Subcutaneous abdominal adipose tissue (tissue), 5 donors: ENCODE measurements around the gene HPS6.
"Not testable (repeated sequence)": the region's sequence is repeated elsewhere in the genome, so short reads cannot be mapped to it uniquely, and the experiment has no call there.

Experiments
- H3K27ac ChIP-seq: one replicate; pipeline ENCODE4 v1.7.0; 2013; ENCODE audit warnings: low read depth, mild to moderate bottlenecking, inconsistent platforms, low read length, moderate library complexity
- H3K27me3 ChIP-seq, 5 donors: one replicate each; pipeline ENCODE4 v1.7.0; 2013; ENCODE audit warnings: low read length in 5 of 5, inconsistent platforms in 1 of 5; ENCODE audit not compliant: control insufficient read depth in 5 of 5, insufficient read depth in 4 of 5
- H3K36me3 ChIP-seq, 5 donors: one replicate each; pipeline ENCODE4 v1.7.0; 2013; ENCODE audit warnings: low read length in 5 of 5; ENCODE audit not compliant: control insufficient read depth in 5 of 5, insufficient read depth in 5 of 5
- H3K4me1 ChIP-seq, 5 donors: one replicate each; pipeline ENCODE4 v1.7.0; 2013; ENCODE audit warnings: low read length in 5 of 5, mild to moderate bottlenecking in 3 of 5, moderate library complexity in 1 of 5; ENCODE audit not compliant: control insufficient read depth in 5 of 5, insufficient read depth in 5 of 5
- H3K4me3 ChIP-seq, 5 donors: one replicate each; pipeline ENCODE4 v1.7.0; 2013; ENCODE audit warnings: low read length in 5 of 5, low read depth in 1 of 5
- H3K9ac ChIP-seq, 5 donors: one replicate each; pipeline ENCODE4 v1.7.0; 2013; ENCODE audit warnings: low read length in 5 of 5, mild to moderate bottlenecking in 4 of 5, moderate library complexity in 3 of 5
- H3K9me3 ChIP-seq, 5 donors: one replicate each; pipeline ENCODE4 v1.7.0; 2013; ENCODE audit warnings: low read length in 5 of 5; ENCODE audit not compliant: control insufficient read depth in 5 of 5
- donor health status: healthy.
- donor health status: healthy.
- donor health status: healthy.
- donor health status: healthy.
- donor health status: healthy.

HPS6 gene

DNA sequence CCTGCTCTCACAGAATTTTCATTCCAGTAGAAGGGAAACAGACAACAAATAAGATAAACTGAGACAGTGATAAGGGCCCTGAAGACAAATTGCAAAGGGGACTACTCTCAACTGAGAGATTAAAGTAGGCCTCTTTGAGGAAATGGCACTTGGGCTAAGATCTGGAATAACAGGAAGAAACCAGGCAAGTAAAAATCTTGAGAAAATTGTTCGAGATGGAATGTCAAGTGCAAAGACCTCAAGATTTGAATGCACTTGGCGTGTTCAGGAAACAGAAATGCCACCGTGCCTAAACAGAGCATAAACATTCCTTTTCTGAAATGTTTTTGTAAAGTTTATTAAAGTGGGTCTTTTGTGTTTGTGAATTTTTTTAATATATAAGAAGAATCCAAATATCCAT lies 19.9 kb upstream of the HPS6 start:
- Histone ChIP-seq H3K27me3 (no peaks in the 10 kb centered on the region), H3K9ac (no peak overlapping the region), H3K4me3 (no peak overlapping the region), H3K27ac (no peak overlapping the region), H3K4me1 (peaks cover 0 to 11% (median 0%) of the 10 kb centered on the region in 5 donors), H3K9me3 (no peaks in the 10 kb centered on the region), H3K36me3 (no peaks in the 10 kb centered on the region)

DNA sequence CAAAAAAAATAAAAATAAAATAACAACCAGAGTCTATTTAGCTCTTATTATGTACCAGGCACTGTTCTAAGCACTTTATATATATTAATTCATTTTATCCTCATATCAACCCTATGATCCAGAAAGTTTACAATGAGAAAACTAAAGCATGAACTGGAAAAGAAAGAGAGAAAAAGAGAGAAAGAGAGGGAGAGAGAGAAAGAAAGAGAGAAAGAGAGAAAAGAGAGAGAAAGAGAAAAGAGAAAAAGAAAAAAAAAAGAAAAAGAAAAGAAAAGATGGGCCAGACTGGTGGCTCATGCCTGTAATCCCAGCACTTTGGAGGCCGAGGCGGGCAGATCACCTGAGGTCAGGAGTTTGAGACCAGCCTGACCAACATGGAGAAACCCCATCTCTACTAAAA lies 19.1 kb upstream of the HPS6 start:
- Histone ChIP-seq H3K36me3 (no peaks in the 10 kb centered on the region), H3K4me1 (peaks cover 0 to 11% (median 0%) of the 10 kb centered on the region in 5 donors), H3K4me3 (no peak overlapping the region), H3K9ac (no peak overlapping the region), H3K9me3 (no peaks in the 10 kb centered on the region), H3K27ac (no peak overlapping the region), H3K27me3 (no peaks in the 10 kb centered on the region)

DNA sequence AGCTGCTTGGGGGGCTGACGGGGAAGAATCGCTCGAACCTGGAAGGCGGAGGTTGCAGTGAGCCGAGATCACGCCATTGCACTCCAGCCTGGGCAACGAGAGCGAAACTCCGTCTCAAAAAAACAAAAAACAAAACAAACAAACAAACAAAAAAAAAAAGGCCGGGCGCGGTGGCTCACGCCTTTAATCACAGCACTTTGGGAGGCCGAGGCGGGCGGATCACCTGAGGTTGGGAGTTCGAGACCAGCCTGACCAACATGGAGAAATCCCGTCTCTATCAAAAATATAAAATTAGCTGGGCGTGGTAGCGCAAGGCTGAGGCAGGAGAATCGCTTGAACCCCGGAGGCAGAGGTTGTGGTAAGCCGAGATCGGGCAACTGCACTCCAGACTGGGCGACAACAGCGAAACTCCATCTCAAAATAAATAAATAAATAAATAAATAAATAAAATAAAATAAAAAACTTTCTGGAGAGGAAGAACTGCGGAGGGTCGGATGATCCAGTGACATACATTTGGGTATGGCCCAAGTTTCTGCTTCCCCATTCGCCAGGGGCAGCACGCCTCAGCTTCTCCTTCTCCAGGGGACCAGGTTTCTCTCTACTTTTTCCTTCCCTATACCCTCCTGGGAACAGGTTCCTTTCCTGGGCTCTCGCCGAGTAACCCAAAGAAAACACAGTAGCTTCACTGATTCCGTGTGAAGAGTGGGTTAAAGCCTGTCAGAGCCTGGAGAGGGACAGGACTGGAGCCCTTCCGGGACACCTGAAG lies 10.1 kb upstream of the HPS6 start:
- Histone ChIP-seq H3K4me1 (peaks cover 0 to 34% (median 29%) of the 10 kb centered on the region in 5 donors), H3K4me3 (peak overlapping the region; percentile 85 to 97 (median 94)), H3K9ac (peak overlapping the region; percentile 87 to 98 (median 95)), H3K27ac (peak overlapping the region; percentile 83)
- H3K27me3 ChIP-seq, H3K36me3 ChIP-seq, H3K9me3 ChIP-seq: not testable (repeated sequence)

DNA sequence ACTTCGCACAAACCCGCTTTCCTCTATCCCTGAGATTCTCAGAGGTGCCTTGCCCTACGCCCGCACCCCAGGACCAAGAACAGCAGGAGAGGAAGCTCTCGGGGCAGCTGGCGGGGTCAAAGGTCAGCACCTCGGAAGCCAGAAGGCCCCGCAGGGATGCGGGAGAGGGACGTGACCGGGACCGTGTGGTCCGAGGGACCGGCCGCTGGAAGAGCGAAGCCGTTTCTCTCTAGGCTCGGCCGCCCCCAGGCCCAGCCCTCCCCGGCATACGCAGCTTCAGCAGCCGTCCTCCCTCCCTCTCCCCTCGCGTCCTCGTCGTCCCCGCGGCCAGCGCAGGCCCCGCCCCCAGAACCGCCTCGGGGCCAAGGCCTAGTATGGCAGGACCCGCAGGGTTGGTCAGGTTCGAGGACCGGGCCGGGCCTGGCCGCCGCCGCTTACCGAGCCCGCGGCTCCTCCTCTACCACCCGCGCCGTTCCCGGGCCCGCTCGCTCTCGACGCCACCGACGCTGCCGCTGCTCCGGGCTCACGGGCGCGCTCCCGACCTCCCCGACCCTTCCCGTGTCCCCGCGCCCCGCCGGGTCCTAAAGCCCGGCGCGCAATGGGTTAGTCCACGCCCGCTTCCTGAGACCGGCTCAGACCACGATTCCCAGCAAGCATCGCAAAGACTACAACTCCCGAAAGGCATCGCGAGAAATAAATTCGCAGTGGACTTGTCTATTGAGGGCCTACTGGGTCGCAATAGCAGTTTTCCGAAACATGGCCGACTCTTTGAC lies 9.3 kb upstream of the HPS6 start, which contains the start of gene ARMH3:
Gene ARMH3 (minus strand): TSS at position 527 of the 773 bp plus-strand sequence. CDS start 16,059 bp downstream, outside the sequence.
- Histone ChIP-seq H3K4me1 (peaks cover 0 to 34% (median 29%) of the 10 kb centered on the region in 5 donors), H3K27me3 (no peaks in the 10 kb centered on the region), H3K36me3 (peaks cover 0 to 4% (median 0%) of the 10 kb centered on the region in 5 donors)

DNA sequence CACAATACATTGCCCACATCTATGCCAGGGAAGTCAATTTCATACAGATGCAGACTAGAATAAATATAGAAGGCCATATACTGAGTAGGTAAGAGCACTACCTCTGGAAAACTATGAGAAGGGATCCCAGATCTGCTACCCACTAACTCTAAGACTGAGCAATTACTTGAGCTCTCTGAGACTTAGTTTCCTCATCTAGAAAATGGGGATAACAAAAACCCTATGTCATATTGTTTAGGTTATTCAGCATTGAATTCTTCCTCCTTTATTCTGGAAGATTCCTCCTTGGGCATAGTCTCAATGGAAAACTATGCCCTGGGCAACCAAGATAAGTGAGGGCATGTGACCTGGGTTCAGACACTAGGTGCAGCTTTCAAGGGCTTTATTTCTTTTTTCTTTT lies 5.2 kb upstream of the HPS6 start:
- Histone ChIP-seq H3K4me3 (no peak overlapping the region), H3K27ac (no peak overlapping the region), H3K36me3 (no peaks in the 10 kb centered on the region), H3K27me3 (no peaks in the 10 kb centered on the region), H3K4me1 (peaks cover 0 to 10% (median 8%) of the 10 kb centered on the region in 5 donors), H3K9me3 (no peaks in the 10 kb centered on the region), H3K9ac (no peak overlapping the region)

More for the DNA sequence above, 9.3 kb upstream of the HPS6 start, which contains the start of gene ARMH3:
- Histone ChIP-seq H3K4me3 (peak within 1 kb of the TSS; percentile 85 to 97 (median 94)), H3K27ac (peak within 1 kb of the TSS; percentile 83), H3K9ac (peak within 1 kb of the TSS; percentile 87 to 98 (median 95)), H3K9me3 (no peaks in the 10 kb centered on the region)

DNA sequence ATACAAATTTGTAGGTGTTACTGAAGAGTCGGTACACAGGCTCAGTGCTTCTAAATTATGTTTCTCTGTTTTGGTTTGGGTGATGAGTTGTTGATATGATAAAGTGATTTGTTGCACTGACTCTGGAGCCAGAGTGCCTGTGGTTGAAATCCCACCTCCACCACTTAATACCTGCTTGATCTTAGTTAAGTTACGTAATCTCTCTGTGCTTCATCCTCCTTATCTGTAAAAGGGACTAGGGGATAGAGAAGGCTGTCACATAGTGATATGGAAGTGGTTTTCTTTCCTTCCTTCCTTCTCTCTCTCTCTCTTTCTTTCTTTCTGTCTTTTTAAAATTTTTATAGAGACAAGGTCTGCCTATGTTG lies 664 bp upstream of the HPS6 start:
- Histone ChIP-seq H3K27me3 (no peaks in the 10 kb centered on the region), H3K4me1 (peaks cover 9 to 43% (median 35%) of the 10 kb centered on the region in 5 donors), H3K27ac (peak overlapping the region; percentile 62), H3K36me3 (peaks cover 0 to 23% (median 5%) of the 10 kb centered on the region in 5 donors), H3K9me3 (no peaks in the 10 kb centered on the region), H3K4me3 (peak overlapping the region in 4 of 5 donors; percentile 63 to 89 (median 75)), H3K9ac (peak overlapping the region in 3 of 5 donors; percentile 55 to 94 (median 74))

DNA sequence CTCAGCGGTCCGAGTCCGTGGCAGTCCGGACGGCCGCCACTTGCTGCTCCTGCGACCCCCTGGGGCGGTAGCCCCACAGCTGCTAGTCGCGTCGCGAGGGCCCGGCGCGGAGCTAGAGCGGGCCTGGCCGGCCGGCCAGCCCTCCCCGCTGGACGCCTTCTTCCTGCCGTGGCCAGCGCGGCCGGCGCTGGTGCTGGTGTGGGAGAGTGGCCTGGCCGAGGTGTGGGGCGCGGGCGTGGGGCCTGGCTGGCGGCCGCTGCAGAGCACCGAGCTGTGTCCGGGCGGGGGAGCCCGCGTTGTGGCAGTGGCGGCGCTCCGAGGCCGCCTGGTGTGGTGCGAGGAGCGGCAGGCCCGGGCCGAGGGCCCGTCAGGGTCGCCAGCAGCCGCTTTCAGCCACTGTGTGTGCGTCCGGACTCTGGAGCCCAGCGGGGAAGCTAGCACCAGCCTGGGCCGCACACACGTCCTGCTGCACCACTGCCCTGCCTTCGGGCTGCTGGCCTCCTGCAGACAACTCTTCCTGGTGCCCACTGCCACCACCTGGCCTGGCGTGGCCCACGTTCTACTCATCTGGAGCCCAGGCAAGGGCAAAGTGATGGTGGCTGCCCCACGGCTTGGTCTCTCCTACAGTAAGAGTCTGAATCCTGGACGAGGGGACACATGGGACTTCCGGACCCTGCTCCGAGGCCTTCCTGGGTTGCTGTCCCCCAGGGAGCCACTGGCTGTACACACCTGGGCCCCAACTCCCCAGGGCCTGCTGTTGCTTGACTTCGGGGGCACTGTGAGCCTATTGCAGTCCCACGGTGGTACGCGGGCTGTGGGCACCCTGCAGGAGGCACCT lies 631 bp downstream of the HPS6 start:
- Histone ChIP-seq H3K27me3 (no peaks in the 10 kb centered on the region), H3K9me3 (no peaks in the 10 kb centered on the region), H3K36me3 (peaks cover 0 to 26% (median 5%) of the 10 kb centered on the region in 5 donors), H3K27ac (peak overlapping the region; percentile 74), H3K4me1 (peaks cover 9 to 44% (median 35%) of the 10 kb centered on the region in 5 donors), H3K9ac (peak overlapping the region; percentile 68 to 94 (median 92)), H3K4me3 (peak overlapping the region; percentile 50 to 96 (median 78))

DNA sequence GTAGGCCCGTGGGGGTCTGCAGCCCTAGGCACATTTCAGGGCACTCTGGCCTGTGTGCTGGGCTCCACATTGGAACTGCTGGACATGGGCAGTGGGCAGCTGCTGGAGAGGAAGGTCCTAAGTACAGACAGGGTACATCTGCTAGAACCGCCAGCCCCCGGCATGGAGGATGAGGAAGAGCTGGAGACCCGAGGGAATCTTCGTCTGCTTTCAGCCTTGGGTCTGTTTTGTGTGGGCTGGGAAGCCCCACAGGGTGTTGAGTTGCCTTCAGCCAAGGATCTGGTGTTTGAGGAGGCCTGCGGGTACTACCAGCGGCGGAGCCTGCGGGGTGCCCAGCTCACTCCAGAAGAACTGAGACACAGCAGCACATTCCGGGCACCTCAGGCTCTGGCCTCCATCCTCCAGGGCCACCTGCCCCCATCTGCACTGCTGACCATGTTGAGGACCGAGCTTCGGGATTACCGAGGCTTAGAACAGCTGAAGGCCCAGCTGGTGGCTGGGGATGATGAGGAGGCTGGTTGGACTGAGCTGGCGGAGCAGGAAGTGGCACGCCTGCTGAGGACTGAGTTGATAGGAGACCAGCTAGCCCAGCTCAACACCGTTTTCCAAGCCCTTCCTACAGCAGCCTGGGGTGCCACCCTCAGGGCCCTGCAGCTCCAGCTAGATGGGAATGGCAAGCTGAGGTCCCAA lies 1.4 kb downstream of the HPS6 start:
- Histone ChIP-seq H3K27ac (no peak overlapping the region), H3K36me3 (peaks cover 0 to 26% (median 5%) of the 10 kb centered on the region in 5 donors), H3K27me3 (no peaks in the 10 kb centered on the region), H3K9ac (peak overlapping the region; percentile 68 to 94 (median 92)), H3K9me3 (no peaks in the 10 kb centered on the region), H3K4me3 (peak overlapping the region; percentile 40 to 96 (median 78)), H3K4me1 (peaks cover 9 to 44% (median 35%) of the 10 kb centered on the region in 5 donors)
